Cerebellar cortex (tissue), 1 donor: ENCODE measurements around the gene MUSTN1.
A peak's percentile ranks its signal among the peaks of the same experiment; 100 is the strongest.

Source experiments
- DNase-seq: peaks from one replicate; pipeline ENCODE4 v3.0.0-alpha.2; 2015; ENCODE audit warnings: low spot score

The MUSTN1 gene

DNA sequence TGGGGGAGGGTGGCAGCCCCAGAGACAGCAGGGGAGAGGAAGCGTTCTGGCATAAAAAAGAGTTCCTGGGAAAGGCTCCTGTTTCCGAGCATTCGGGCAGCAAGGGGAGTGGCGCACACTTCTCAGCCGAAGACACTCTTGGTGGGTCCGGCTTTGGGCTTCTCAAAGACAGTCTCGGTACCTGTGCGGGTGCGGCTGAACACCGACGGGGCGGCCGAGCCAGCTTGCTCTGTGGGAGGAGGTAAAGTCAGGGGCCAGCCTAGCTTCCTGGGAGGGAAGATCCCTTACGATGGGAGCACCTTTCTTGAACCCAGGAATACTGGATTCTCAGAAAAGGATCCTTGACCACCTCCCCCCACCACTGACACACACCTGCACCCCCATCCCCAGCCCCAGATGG, 1.6 kb downstream of the MUSTN1 start:
- DNase-seq, result no peak

DNA sequence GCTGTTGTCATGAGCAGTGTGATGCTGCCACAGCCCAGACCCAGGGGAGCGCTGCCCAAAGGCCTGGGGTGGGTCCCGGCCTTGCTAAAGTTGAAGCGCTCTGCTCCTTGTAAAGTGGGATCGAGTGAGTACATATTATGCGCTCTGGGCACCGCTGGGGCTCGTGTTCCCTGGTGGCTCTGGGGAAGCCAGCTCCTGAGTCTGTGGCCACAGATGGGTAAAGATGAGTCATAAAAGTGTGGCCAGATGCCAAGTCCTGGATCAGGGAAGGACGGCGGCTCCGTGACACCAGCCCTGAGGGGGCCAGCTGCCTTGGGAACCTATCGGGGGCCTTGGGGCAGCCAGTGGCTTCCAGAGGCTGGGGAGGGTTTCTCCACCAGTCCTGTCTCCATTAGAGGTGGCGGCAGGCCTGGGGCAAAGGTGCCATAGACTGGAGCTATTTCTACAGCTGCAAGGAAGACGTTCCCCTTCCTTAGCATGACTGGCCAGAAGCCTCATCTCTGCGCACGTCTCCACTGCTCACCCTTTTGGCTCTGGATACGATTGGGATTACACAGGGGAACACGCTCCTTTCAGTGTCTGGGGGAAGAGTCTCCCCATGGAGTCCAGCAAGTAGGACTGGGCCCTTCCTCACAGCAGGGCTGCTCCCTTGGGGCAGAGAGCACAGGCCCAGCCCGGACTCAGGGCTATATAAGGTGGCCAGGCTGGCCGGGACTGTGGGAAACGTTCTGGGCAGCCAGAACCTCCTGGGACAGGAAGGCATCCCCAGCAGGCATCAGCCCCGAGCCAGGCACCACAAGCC, 3.1 kb downstream of the MUSTN1 start:
- DNase-seq, result peak; percentile 23

DNA sequence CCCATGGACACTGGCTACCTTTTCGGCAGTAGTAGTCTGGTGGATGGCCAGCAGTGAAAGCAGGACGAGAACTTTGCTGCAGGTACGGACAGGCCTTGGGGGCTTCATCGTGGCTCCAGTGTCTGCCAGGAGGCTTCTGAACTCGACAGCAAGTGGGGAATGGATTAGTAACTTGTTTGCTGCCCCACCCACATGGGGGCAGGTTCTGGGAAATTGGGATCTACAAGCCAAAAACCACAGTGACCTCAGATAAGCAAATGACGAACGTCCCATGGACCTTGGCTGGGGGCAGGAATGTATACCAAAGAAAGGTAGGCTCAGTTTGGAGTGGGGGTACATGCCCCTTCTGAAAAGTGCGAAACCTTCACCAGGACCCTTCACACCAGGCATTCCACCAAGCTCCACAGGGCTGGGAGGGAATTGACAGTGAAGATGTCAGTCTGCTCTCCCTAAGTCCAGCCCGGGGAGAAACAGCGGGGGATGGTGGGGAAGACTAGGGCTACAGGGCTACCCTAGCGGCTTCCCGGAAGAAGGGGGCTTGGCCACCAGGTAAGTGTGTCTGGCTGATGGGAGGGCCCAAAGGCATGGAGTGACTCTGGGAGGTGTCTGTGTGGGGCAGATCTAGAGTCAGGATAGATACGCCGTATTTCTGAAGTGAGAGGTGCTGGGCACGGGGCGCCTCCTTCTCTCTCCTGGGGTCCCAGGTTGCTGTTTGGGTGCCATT, 4.1 kb downstream of the MUSTN1 start, which contains the start of gene ITIH4:
ITIH4 (minus strand) TSS at position 138 of the 724 bp plus-strand sequence; CDS start at position 108, 30 bp downstream.
- DNase-seq, result no peak

DNA sequence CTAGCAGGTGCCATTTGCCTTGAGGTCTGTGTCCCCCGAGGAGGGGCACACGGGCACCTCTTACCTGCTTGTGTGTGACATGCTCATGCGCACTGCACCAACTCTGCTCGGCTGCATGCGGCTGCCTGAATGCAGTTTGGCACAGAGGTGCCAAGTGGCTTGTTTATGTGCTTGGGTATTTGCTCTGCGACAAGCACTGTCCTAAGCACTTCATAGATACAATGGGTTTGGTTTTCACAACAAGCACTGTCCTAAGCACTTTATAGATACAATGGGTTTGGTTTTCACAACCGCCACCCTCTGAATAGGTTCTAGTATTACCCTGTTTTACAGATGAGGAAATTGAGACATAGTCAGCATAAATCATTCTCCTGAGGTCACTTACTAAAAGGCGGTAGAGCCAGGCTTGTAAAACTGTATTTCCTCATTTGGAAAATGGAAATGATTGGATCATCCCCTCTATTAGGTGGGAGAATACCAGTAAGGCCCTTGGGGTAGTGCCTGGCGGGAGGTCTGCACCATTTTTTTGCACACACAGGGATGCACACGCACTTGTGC, 4.8 kb downstream of the MUSTN1 start:
- DNase-seq, result no peak

DNA sequence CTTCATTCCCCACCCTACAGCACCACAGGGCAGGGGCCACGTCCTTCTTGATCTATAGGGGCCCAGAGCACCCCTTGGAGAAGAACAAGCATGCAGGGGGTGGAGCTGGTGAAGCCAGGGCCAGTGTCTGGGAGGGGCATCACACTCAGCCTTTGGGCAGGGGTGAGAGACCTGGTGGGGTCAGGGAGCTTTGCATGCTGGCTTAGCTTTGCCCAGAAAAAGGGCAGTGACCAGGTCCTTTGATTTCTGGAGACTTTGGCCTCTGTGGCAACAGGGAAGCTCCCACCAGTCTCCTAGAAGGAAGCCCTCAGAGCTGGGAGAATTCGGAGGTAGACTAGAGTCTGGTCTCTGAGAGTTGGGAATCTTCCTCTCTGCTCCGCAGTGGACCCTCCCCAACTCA, 5.3 kb downstream of the MUSTN1 start:
- DNase-seq, result no peak

DNA sequence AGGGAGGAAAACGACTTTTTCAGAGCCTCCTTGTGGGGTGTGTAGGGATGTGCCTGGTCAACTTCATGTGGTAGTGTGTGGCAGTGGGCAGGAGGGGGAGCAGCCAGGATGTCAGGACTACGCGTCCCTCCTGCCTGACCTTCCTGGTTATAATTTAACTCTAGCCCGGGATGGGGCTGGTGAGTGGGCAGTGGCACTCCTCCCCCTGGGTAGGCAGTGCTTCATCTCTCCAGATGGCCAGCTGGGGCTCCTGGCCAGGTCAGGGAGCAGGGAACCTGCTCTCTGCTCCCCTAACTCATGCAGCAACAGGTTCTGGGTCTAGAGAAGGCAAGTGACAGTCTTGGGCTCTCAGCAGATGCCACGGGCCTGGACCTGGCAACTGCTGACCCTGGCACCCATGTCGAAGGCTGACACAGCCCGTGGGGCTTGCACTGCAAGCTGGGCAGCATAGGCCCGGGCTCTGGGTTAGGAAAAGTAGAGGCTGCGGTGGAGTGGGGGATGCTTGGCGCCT, 6.9 kb downstream of the MUSTN1 start:
- DNase-seq, result no peak

DNA sequence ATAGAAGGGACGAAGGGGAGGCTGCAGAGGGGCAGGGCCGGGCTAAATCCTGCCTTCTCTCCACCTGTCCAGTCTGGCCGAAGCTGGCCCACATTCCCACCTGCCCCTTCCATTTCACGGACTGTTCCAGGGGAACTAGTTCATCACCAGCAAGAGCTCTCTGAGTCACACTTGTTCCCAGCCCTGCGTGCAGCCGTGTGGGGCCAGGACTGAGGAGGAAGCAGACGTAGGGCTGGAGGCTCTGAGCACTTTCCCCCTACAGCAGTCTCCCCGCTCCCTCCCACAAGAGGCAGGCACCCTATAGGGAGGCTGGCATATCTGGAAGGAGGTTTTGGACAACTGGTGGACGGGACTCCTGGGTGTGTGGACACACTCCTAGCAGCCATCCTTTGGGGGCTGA, 7.4 kb downstream of the MUSTN1 start:
- no peak for DNase-seq

DNA sequence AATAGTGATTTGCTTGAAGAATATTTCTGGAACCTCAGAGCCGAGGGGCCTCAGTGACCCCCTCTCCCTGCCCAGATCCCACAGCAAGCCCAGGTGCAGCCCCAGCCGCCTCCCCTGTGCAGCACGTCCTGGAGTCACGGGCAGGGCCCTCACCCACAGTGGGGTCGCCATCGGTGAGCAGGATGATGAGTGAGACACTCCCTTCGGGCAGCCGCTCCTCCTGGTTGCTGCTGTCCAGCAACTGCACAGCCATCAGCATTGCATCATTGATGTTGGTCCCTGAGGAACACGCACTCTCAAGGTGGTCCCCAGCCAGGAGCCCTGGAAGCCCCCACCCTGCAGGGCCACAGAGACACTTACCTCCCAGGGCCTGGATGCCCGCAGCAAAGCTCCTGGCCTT, 10.8 kb downstream of the MUSTN1 start:
- no peak for DNase-seq

DNA sequence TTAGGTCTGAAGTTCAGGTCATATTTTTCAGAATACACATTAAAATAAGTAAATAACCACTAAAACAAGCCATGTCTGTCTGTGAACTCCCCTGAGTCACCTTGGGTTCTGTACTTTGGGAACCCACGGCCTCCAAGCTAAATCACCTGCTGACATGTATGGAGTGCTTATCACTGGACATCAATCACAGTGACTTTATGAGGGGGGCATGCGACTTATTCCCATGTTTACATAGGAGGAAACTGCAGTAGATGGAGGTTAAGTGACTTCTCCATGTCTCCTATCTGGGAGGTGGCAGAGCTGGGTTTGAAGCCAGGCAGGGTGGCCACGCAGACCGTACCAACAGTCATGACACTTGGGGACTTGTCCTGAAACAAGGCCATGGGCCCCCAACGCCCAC, 12.5 kb downstream of the MUSTN1 start:
- no peak for DNase-seq

DNA sequence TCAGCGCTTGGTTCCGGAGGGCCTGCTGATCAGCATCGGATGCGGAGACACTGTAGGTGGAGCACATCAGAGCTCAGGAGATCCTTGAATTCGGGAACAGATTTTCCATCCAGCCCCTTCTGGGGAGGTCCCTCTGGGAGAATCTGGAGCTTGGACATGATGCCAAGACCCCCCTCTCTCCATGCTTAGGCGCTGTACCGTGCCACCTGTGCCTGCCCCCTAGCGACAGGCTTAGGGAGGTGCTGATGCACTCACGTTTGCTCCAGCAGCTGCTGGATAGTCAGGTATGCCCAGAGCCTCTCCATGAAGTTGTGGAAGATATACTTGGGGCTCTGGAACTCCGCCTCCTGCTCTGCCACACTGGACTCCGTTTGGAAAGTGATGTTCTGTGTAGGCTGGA, 14.1 kb downstream of the MUSTN1 start:
- DNase-seq, result peak; percentile 40

DNA sequence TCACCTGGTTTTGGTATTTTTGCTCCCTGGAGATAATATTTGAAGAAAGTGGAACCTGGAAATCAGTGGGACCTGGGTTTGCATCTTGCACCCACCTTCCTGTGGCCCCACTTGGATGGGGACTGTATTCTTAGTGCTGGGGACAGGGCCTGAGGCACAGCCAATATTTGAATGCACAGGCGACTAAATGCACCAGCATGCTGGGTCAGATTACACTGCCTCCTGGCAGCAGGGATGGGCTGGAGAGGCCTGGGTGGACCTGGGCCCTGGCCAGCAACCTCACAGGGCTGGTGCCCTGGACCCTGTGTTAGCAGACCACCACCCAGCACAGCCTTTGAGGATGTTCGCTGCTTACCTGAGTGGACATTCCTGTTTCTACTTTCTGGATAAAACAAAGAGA, 14.9 kb downstream of the MUSTN1 start:
- DNase-seq, result no peak

DNA sequence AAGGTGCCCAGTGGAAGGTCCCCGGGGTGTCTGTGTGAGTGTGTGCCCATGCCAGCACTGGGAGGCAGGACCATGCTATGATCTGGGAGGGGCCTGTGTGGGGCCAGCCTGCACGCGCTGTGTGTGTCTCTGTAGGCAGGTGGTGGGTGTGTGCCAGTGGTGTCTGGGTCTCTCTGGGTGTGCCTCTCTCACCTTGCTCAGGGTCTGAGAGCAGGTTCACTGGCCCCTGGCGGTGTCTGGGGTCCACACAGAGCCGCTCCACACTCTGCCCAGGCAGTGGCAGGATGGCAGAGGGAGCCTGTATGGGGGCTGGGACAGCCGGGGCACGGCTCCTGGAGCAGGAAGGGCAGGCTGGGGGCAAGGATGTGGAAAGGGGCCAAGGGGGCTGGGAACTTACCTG, 17.0 kb downstream of the MUSTN1 start:
- no peak for DNase-seq

DNA sequence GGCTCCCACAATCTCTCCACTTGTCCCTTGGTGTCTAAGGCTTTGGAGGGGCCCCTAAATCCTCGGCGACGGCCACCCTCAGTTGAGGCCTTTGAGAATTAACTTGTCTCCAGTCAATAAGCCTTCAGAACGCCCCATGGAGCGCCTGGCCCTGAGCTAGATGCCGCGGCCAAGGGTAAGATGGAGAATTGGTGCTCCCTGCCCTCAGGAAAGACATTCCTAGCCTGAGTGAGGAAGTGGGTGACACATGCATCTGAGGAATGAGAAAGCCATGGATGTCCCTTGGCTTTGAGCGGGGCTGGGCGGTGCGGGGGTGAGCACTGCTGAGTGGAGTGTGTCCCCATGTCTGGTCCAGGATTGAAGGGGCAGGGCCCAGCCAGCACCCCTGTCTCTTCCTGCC, 17.6 kb downstream of the MUSTN1 start:
- DNase-seq, result no peak

DNA sequence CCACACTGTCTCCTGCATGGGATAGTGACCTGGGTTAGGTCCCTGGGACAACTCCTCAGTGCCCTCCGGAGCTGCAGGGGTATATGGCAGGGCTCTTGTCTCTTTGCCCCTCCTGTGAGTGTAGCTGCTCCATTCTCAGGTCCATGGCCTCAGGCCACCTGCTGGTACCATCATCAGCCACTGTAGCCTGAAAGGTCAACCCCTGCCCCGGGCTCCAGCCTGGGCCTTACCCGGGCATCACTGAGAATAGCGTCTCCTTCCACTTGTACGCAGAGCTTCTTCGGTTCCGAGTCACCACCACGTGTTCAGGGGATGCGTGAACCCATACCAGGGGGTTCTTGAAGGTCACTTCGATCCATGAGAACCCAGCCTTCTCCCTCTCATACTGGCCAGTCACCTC, 18.2 kb downstream of the MUSTN1 start:
- no peak for DNase-seq

DNA sequence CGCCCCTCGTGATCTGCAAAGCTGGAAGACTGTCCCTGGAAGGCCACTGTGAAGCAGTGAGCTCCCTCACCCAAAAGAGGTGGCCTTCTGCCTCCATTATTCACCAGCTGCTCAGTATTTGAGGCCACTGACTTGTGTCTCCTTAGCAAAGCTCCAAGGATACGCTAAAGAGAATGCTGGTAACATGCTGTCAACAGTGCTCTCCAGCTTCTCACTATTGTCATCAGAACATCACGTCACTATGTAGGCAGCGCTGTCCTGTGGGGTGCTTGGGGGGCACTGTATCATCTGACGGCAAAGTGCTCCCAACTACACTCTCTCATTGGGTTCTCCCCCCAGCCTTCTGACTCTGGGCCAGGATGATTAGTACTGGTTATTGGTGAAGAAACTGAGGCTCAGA, 18.6 kb downstream of the MUSTN1 start:
- DNase-seq, result no peak

DNA sequence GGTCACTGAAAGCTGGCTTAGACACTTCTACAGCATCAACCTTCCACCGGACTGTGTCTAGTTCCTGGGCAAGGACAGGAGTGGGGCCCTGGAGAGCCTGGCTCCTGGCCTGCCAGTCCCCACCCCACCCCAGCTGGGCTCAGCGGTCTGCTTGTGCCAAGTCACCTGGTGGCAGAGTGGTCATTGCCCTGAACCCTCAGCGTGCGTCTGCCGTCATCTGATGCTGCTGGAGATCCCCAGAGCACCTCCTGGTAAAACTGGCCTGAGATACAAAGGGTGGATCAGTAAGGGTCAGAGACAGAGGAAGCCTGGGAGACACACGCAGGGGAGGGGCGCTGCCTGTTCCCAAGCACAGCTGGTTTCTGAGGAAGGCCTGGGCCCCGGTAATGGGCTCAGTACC, 21.0 kb downstream of the MUSTN1 start:
- no peak for DNase-seq

DNA sequence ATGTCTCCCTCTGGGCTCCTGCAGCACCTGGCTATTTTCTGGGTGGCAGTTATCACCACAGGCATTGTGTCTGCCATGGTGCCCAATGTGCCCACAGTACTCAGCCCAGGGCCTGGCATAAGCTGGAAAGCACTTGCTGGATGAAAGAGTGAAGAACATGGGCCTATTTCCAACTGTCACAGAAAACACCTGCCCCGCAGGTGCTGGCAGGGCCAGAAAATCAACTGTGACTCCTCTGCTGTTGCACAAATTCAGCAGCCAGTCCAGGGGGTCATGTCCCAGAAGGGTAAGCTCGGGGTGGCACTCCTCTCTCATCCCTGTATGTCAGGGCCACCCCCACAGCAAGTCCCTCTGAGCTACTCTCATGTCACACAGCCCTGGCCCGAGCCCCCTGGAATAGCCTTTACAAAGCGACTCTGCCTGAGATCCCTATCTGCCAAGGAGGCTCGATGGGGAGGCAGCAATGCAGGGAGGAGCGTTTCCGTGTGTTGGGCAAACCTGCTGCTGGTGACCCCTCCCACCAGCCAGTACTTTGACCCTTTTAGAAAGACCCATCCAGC, 23.3 kb downstream of the MUSTN1 start:
- DNase-seq, result peak; percentile 57

DNA sequence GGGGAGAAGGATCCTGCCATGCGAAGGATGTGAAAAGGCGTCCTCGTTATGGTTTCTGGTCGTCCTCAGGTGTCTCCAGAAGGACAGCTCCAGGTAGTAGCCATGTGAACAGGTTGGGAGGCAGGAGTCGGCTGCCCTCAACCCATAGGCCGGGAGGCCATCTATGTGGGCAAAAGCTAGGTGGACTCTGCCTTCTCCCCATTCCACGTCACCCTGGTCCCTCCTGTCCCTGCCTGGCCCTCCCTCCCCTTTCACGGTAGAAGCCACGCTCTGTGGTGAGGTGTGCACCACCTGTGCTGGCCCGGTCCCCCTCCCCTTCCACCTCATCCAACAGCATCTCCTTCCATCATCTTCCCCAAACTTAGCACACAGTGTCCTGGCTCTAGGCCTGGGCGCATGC, 23.9 kb downstream of the MUSTN1 start:
- peak; percentile 37 for DNase-seq

DNA sequence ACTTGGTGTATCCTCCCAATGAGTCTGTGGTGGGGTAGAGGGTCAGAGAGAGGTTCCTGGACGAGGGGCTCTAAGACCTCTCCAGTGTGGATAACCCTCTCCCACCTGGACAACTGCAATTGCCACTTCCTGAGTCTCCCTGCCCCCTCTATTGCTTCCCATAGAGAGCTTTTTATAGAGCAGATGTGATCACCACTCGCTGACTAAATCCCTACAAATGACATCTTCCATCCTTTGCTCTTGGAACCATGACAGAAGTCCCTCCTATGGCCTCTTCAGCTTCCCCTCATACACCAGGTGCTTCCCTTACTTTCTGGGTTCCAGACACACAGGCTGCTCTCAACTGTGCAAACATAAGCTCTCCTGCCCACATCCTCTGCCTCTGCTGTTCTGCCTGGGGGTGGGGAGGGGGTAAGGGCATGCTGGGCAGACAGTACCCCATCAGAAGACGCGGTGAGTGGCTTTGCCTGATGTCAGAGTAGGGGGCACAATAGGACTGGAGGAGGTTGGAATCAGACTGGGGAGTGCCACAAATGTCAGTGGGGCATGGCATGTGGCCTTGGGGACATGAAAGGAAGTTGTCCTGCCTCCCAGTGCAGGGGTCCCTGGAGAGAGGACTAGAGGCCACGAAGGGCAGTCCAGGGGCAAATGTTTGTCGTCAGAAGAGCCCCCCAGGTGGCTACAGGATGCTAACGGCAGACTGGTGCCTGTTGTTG, 25.0 kb downstream of the MUSTN1 start:
- DNase-seq, result no peak

DNA sequence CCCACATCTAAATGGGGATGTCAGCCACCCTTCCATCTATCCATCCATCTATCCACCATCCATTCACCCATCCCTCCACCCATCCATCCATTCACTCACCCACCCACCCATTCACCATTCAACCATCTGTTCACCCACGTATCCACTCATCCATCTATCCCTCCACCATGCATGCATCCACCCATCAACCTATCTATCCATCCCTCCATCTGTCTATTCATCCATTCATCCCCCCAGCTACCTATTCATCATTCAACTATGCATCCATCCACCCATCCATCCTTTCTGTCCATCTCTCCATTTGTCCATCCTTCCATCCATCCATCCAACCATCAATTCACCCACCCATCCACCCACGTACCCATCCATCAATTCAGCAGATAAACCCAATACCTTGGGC, 25.7 kb downstream of the MUSTN1 start:
- no peak for DNase-seq

DNA sequence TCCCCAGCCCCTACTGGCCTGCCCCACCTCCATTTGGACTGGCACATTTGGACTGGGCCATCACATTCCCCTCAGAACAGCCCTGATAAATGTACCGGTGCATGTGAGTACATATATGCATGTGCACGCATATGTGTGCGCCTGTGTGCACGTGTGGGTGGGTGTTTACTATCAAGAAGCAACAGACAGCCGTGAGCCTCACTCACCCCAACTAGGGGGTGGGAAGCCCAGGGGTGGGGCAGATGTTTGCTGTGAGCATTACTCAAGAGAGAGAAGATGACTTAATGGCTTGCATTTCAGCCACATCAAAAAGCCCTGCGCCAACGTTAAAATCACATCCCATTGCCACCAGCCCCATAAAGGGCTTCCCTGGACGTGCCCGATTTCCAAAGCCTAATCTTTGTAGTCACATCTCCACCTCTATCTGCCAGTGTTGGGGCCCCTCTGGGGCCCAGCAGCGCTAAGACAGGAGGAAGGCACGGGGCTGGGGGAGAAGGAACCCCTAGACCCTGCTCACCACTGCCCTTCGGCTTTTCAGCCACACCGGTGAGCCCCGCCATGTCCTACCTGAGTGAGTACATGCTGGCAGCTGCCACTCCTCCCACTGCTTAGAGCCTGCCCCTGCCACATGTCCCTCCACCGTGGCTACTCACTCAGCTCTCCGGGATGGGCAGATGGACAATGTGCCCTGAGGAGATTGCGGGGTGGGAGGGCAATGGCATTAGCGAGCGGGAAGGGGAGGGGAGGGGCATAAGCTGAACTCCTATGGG, 29.4 kb downstream of the MUSTN1 start:
- no peak for DNase-seq
